GM12872 (cell line): ENCODE results near the gene MCFD2.

Source experiments
- TF ChIP-seq, protein P1 (sequence below): IDR thresholded peaks from 3 replicates; pipeline ENCODE4 v1.5.1; 2011; ENCODE audit warnings: low read depth, mild to moderate bottlenecking, low read length, moderate library complexity; ENCODE audit not compliant: insufficient read depth

MCFD2 gene

DNA sequence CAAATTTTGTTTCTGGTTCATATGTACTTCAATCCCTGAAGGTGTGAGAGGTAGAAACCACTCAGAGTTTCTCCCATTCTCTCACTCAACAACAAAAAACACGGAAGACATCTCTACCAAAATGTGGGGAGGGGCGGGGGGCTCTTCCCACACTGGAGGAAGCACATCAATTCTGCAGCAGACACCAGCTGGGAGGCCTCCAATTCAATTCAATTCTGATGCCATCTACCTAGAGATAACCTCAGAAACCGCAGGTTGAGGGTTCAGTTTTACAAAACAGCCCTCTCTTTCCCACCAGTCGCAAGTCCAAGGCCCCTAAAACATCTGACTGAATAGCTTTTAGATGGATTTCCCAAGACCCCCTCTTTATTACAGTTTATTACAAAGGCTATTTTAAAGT is 7.0 kb upstream of the MCFD2 start:
- TF ChIP-seq, protein P1, sequence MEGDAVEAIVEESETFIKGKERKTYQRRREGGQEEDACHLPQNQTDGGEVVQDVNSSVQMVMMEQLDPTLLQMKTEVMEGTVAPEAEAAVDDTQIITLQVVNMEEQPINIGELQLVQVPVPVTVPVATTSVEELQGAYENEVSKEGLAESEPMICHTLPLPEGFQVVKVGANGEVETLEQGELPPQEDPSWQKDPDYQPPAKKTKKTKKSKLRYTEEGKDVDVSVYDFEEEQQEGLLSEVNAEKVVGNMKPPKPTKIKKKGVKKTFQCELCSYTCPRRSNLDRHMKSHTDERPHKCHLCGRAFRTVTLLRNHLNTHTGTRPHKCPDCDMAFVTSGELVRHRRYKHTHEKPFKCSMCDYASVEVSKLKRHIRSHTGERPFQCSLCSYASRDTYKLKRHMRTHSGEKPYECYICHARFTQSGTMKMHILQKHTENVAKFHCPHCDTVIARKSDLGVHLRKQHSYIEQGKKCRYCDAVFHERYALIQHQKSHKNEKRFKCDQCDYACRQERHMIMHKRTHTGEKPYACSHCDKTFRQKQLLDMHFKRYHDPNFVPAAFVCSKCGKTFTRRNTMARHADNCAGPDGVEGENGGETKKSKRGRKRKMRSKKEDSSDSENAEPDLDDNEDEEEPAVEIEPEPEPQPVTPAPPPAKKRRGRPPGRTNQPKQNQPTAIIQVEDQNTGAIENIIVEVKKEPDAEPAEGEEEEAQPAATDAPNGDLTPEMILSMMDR = no peak

DNA sequence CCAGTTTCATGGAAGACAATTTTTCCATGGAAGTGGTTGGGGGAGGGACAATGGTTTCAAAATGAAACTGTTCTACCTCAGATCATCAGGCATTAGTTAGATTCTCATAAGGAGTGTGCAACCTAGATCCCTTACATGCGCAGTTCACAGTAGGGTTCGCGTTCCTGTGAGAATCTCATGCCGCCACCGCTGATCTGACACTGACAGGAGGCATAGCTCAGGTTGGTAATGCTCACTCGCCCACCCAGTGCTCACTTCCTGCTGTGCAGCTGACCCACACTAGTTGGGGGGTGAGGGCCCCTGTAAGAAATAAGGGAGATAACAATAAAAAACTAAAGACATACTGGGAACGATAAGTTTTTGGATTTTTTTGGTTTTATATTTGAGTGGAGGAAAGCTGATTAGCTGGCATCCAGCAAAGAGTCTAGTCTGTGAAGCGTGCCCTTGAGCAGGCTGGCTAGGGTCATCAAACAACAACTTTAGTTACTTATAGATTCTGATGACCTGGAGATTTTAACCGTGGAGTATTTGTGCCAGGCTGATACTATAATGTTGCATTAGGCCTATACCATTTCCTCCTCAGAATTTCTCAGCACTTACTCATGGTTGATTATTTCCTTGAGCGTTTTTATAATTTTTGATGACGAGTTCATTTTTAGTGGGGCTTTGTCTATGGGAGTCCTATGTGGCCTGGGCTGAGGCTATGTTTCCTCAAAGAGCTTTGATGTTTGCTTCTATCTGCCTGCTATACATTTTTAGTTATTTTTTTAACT is 6.3 kb upstream of the MCFD2 start:
- TF ChIP-seq, protein P1 = no peak

DNA sequence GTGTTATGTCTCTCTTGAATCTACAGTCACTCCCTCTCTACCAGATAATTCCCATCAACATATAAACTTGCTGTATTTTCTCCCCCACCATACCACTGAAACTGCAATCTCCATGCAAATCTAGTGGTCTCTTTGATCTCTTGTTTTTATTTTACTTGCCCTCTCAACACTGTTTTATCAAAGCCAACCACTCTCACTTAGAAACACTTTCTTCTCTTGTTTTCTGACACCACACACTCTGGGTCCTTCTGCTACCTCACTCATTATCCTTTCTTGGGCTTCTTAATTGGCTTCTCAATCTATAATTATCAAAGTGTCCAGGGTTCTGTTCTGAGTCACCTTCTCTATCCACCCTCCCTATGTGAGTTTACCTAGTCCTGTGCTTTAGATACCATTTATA is 2.0 kb upstream of the MCFD2 start:
- TF ChIP-seq, protein P1 = no peak

DNA sequence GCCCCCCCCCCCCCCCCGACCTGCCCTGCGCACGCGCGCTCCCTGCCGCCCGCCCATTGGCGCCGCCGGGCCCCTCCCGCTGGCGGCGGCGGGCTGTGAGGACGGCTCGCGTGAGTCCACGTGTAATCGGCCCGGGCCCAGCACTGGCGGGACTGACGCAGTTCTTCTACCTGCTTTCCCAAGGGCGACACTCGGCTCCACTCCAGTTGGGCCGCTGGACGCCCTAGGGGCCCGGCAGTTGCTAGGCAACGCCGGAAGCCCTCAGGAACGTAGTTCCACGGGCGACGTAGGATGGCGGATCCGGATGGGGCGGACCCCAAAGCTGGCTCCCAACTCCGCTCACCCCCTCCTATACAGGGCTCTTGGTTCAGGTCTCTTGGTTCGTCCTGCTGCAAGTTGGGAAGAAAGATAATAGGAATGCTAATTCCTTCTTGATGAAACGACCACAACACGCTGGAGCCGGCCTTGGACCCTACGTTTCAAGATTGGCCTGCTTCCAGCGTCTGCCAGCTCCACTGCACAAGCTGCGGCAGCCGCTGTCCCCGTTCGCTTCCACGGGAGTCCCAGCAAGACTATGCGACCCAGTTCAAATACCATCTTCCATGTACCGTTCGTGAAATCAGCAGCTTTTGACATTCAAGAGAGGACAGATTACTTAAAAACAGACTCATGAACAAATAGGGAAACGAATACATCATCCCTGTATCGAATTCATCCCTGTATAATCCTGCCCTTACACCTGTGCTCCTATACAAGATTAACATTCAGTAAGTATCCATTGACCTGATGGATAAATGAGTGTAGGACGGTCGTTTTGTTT is 415 bp upstream of the MCFD2 start:
- TF ChIP-seq, protein P1 = no peak

DNA sequence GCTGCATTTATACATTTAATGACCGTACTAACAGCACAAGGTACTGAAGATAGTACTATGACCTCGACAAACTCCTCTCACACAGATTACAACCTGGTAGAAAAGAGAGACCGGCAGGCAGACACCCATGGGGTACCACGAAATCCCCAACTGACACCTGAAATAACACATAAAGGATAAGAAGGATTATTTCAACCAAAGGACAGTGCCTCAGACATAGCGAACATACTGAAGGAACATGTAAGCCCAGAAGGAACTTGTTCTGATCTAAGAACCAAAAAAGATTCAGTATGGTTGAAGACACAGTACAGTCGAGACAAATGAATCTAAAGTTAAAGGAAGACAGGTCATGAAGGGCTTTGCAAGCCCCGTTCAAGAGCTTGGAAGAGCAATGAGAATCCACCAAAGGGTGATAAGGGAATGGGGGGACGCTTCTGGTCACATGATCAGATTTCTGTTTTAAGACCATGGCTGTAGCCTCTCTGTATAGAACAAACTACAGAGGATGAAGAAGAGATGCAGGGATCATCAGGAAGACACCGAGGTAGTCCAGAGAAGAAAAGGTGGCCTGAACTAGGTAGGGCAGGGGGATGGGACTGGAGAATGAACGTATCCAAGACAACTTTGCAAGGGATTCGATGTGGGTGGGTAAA is 902 bp downstream of the MCFD2 start:
- TF ChIP-seq, protein P1 = no peak

DNA sequence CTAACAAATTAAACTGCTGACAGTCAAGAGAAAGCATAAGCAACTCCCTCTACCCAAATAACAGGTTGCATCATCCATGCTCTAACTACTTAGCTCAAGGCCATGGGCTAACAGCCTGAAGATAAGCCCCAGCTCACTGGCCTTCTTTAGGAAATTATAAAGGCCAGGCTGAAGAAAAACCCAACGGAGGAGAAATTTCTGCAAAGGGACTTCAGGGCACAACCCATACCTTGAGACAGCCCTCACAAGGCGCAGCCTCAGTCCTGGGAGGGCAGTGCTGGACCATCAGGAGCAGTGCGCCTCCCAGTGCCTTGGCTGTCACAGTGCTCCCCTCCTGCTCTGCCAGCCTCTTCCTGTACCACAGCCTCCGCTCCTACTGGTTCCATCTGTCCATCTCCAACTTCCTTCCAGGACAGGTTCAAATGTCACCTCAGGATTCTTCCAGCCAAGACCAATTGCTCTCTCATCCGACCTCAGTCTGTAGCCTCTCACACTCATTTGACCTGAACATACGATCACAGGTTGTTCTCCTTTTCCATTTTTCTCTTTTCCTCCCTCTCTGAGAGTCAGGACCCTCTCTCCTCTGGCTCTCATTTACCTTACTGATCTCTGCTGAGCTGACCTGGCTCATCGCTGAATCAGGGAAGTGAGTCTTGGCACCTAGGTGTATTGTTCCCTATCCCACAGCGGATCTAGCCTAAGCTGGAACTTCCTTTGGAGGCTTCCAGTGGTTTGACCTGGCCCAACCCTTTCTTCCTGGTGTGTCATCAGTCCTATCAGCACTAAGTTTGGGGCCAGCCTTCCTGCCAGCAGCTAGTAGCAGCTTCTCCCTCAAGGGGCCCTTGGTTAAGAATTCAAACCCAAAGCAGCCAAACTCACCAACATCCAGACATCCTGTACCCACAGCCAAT is 1.9 kb downstream of the MCFD2 start:
- TF ChIP-seq, protein P1 = no peak
